HepG2 (cell line): ENCODE measurements around the gene CPAMD8. TPM values are rescaled to one million over a fixed set of nuclear protein-coding genes. Genes with fewer than 3 reads are reported as not detected.

Experiments
- ATAC-seq: fragments of 200-7000 bp; cut with Tn5 transposase; 3 replicates; pipeline ENCODE4 v1.9.1; 2020; ENCODE audit warnings: mild to moderate bottlenecking, moderate library complexity
- BruUV-seq: library from RNA; stranded (reverse); fragments of 400-500 nt; replicated peaks from 2 replicates; lab custom pipeline; 2021; lab: Mats Ljungman, UMichigan
- CTCF ChIA-PET: fragments of 300-600 bp; formaldehyde crosslinking; extraction: SDS; loops from one replicate; lab custom pipeline; 2021; ENCODE audit warnings: low total read pairs, inconsistent platforms, low intra/inter-chr PET ratio; lab: Yijun Ruan, JAX
- POLR2A ChIA-PET: fragments of 350-600 bp; sonication (Branson Sonifier 250); formaldehyde crosslinking; loops from one replicate; lab custom pipeline; 2020; ENCODE audit warnings: antibody characterized with exemption, inconsistent platforms; lab: Yijun Ruan, JAX
- DNase-seq: peaks from one replicate; pipeline ENCODE4 v3.0.0-alpha.2; 2015; ENCODE audit warnings: low spot score
- FAIRE-seq: peaks from 3 replicates; lab custom pipeline; 2011; peaks lifted over from hg19 to GRCh38; lab: Jason Lieb, UNC
- H2AFZ ChIP-seq: one replicate; pipeline ENCODE4 v1.6.1; 2011; ENCODE audit warnings: low read length, inconsistent platforms
- H3K27ac ChIP-seq: fragments of 300-600 bp; 3 replicates; pipeline ENCODE4 v1.8.0; 2011; ENCODE audit warnings: mixed run types, mild to moderate bottlenecking, mixed read lengths, low read length, inconsistent platforms; ENCODE audit not compliant: insufficient read depth; ENCODE audit errors: extremely low read length
- H3K27me3 ChIP-seq, 2 experiments: fragments of 200-600 bp in 1 of 2; 2 replicates in 1 of 2; 3 replicates in 1 of 2; pipeline versions ENCODE4 v1.6.0 to v1.8.0; 2011; ENCODE audit warnings: low read length in 2 of 2, mild to moderate bottlenecking in 2 of 2, moderate library complexity in 2 of 2, inconsistent platforms in 1 of 2; ENCODE audit not compliant: insufficient read depth in 2 of 2, control insufficient read depth in 1 of 2
- H3K36me3 ChIP-seq, 2 experiments: fragments of 200-600 bp in 1 of 2; replicated peaks in 1 of 2; 2 replicates in 1 of 2; 3 replicates in 1 of 2; pipeline versions ENCODE4 v1.5.1 to v1.8.0; 2011; ENCODE audit warnings: low read length in 2 of 2, inconsistent platforms in 1 of 2; ENCODE audit not compliant: insufficient read depth in 2 of 2, control insufficient read depth in 1 of 2
- H3K4me1 ChIP-seq: 2 replicates; pipeline ENCODE4 v1.5.1; 2012; ENCODE audit warnings: low read length, inconsistent platforms; ENCODE audit not compliant: insufficient read depth
- H3K4me2 ChIP-seq: 2 replicates; pipeline ENCODE4 v1.6.0; 2011; ENCODE audit warnings: low read depth, low read length, inconsistent platforms
- H3K4me3 ChIP-seq, 3 experiments: fragments of 200-600 bp in 1 of 3; sonication (generic), shearing (Covaris generic) in 1 of 3; replicated peaks in 1 of 3; 2 replicates each; pipeline ENCODE4 v1.5.1; 2011 to 2016; ENCODE audit warnings: low read length in 3 of 3, inconsistent platforms in 2 of 3, low read depth in 2 of 3, mild to moderate bottlenecking in 2 of 3, control low read depth in 1 of 3, mixed read lengths in 1 of 3; ENCODE audit not compliant: insufficient read depth in 1 of 3
- H3K79me2 ChIP-seq: one replicate; pipeline ENCODE4 v1.6.1; 2011; ENCODE audit warnings: low read length, inconsistent platforms; ENCODE audit not compliant: insufficient read depth
- H3K9ac ChIP-seq: 2 replicates; pipeline ENCODE4 v1.6.0; 2011; ENCODE audit warnings: mild to moderate bottlenecking, low read depth, low read length, inconsistent platforms; ENCODE audit not compliant: insufficient read depth
- H3K9me3 ChIP-seq: 2 replicates; pipeline ENCODE4 v1.5.1; 2012; ENCODE audit warnings: mild to moderate bottlenecking, low read length
- H4K20me1 ChIP-seq: 2 replicates; pipeline ENCODE4 v1.6.0; 2011; ENCODE audit warnings: inconsistent platforms, mild to moderate bottlenecking, low read length, moderate library complexity; ENCODE audit not compliant: insufficient read depth
- BRF2 ChIP-seq: sonication (generic); formaldehyde crosslinking; IDR thresholded peaks from 2 replicates; pipeline ENCODE4 v1.8.1; 2022; ENCODE audit warnings: mild to moderate bottlenecking, missing genetic modification reagents
- DR1 ChIP-seq: sonication (generic); formaldehyde crosslinking; IDR thresholded peaks from 2 replicates; pipeline ENCODE4 v1.8.0; 2021; ENCODE audit warnings: mild to moderate bottlenecking, missing genetic modification reagents, inconsistent platforms
- HOXA9 ChIP-seq: sonication (generic); formaldehyde crosslinking; IDR thresholded peaks from 2 replicates; pipeline ENCODE4 v1.8.1; 2022; ENCODE audit warnings: missing genetic modification reagents, mild to moderate bottlenecking, moderate library complexity, borderline replicate concordance
- TEAD3 ChIP-seq: optimal IDR thresholded peaks from 2 replicates; pipeline ENCODE3; 2016; ENCODE audit warnings: borderline replicate concordance
- TSC22D2 ChIP-seq: sonication (generic); formaldehyde crosslinking; IDR thresholded peaks from 2 replicates; pipeline ENCODE4 v1.5.1; 2020; ENCODE audit warnings: missing genetic modification reagents, mild to moderate bottlenecking, borderline replicate concordance
- ZBTB10 ChIP-seq: sonication (generic); formaldehyde crosslinking; IDR thresholded peaks from 2 replicates; pipeline ENCODE4 v1.4.0; 2020; ENCODE audit warnings: missing genetic modification reagents, borderline replicate concordance
- ZBTB20 ChIP-seq: sonication (generic); formaldehyde crosslinking; IDR thresholded peaks from 2 replicates; pipeline ENCODE4 v1.8.1; 2023; ENCODE audit warnings: missing genetic modification reagents, low read depth, mild to moderate bottlenecking, borderline replicate concordance
- ZNF10 ChIP-seq: sonication (generic); formaldehyde crosslinking; IDR thresholded peaks from 2 replicates; pipeline ENCODE4 v1.4.0; 2020; ENCODE audit warnings: mild to moderate bottlenecking, low read depth, missing genetic modification reagents, borderline replicate concordance
- ZNF160 ChIP-seq: sonication (generic); formaldehyde crosslinking; IDR thresholded peaks from 2 replicates; pipeline ENCODE4 v1.8.0; 2022; ENCODE audit warnings: mild to moderate bottlenecking, inconsistent platforms, missing genetic modification reagents
- ZNF18 ChIP-seq: sonication (generic); formaldehyde crosslinking; IDR thresholded peaks from 2 replicates; pipeline ENCODE4 v1.8.0; 2022; ENCODE audit warnings: mild to moderate bottlenecking, missing genetic modification reagents; ENCODE audit not compliant: insufficient replicate concordance
- ZNF749 ChIP-seq: sonication (generic); formaldehyde crosslinking; IDR thresholded peaks from 2 replicates; pipeline ENCODE4 v1.8.0; 2022; ENCODE audit warnings: mild to moderate bottlenecking, missing genetic modification reagents, moderate library complexity, borderline replicate concordance
- ZNF75D ChIP-seq: sonication (generic); formaldehyde crosslinking; IDR thresholded peaks from 2 replicates; pipeline ENCODE4 v1.8.1; 2023; ENCODE audit warnings: missing genetic modification reagents, mild to moderate bottlenecking, borderline replicate concordance
- ZNF883 ChIP-seq: sonication (generic); formaldehyde crosslinking; IDR thresholded peaks from 2 replicates; pipeline ENCODE4 v1.5.1; 2020; ENCODE audit warnings: mild to moderate bottlenecking, missing genetic modification reagents; ENCODE audit errors: not compliant biosample characterization
- WGBS: methylation state at CpG from one replicate; pipeline ENCODE4 v1.1.6; 2017; ENCODE audit warnings: low lambda C conversion rate; 5-methylcytosine and 5-hydroxymethylcytosine counted together
- in situ Hi-C: cut with HindIII; loops from 2 replicates; pipeline ENCODE4 v1.10.0; 2017; ENCODE audit warnings: low pct_unique_long_range_greater_than_20kb; ENCODE audit not compliant: extremely low pct_ligation_motif_present
- intact Hi-C: fragments of 100-400 bp; cut with micrococcal nuclease; formaldehyde crosslinking; loops from one replicate; pipeline ENCODE4 v1.10.0; 2022; ENCODE audit not compliant: unreplicated experiment
- polyA plus RNA-seq, 8 experiments: library from polyadenylated mRNA; depleted of rRNA in 3 of 8; stranded (reverse) in 7 of 8; unstranded in 1 of 8; fragments of >200 nt; fragmentation: Illumina TruSeq in 4 of 8; extraction: Trizol in 4 of 8; gene quantifications; 2 replicates each; pipeline versions ENCODE4 v1.2.1 to v1.2.3, GENCODE V29; 2011 to 2016; ENCODE audit warnings: low read depth in 4 of 8, missing spikeins in 1 of 8, mixed read lengths in 1 of 8; ENCODE audit not compliant: insufficient read depth in 1 of 8
- total RNA-seq, 5 experiments: library from RNA; depleted of rRNA; stranded (reverse); fragments of >200 nt; fragmentation: Illumina TruSeq; extraction: Trizol; gene quantifications; 2 replicates each; pipeline ENCODE4 v1.2.3, GENCODE V29; 2016; ENCODE audit warnings: low read depth in 1 of 5

Gene CPAMD8
- total and polyA plus RNA-seq, 2 of the 13 experiments (the other 11 are each of a cell fraction or from before 2014, with no cell fraction given): 0.29 to 0.34 TPM

GRCh38 chr19:16977306-16977705 lies 49.3 kb downstream of the CPAMD8 start:
- H3K36me3 ChIP-seq: no peaks in the 10 kb centered on the region
- no peak overlapping the region for H2AFZ ChIP-seq
- no peak for FAIRE-seq
- DNase-seq: no peak
- ATAC-seq: no peak
- H3K27ac ChIP-seq: no peak overlapping the region
- no peaks in the 10 kb centered on the region for H3K79me2 ChIP-seq
- H3K4me3 ChIP-seq: no peak overlapping the region
- ChIA-PET POLR2A (no interaction called here), CTCF (no interaction called here)
- H3K9me3 ChIP-seq: no peaks in the 10 kb centered on the region
- H3K4me2 ChIP-seq: no peak overlapping the region
- H3K27me3 ChIP-seq: peaks cover 0 to 1% of the 10 kb centered on the region in 2 experiments; a peak in 1 of 5 replicates
- intact Hi-C loops: no loop called here
- H4K20me1 ChIP-seq: no peaks in the 10 kb centered on the region
- in situ Hi-C loops: no loop called here
- no peak overlapping the region for H3K9ac ChIP-seq
- BruUV-seq: no TSS peak
- no peaks in the 10 kb centered on the region for H3K4me1 ChIP-seq
- no peak for TF ChIP-seq ZBTB20 (CRISPR knock-in tag)
- 28% methylated on average over 11 of the region's 15 CpGs for WGBS

- 30% methylated on average over 5 of the region's 5 CpGs for WGBS
- TF ChIP-seq TSC22D2: no peak
- TF ChIP-seq ZNF883: no peak
- TF ChIP-seq HOXA9 (CRISPR knock-in tag): no peak
- no peak for TF ChIP-seq ZNF75D (CRISPR knock-in tag)
- no peak for TF ChIP-seq DR1
- TF ChIP-seq ZNF749 (CRISPR knock-in tag): no peak
- no peak for TF ChIP-seq ZNF18
- TF ChIP-seq BRF2 (CRISPR knock-in tag): no peak
- no peak for TF ChIP-seq ZBTB10 (CRISPR knock-in tag)
- TF ChIP-seq ZNF160: no peak
- no peak for TF ChIP-seq TEAD3 (CRISPR knock-in tag)
- TF ChIP-seq ZNF10 (CRISPR knock-in tag): no peak
Measured at GRCh38 chr19:16976446-16976845, 50.2 kb downstream of the CPAMD8 start.

More at GRCh38 chr19:16976446-16976845, 50.2 kb downstream of the CPAMD8 start:
- ChIA-PET POLR2A (no interaction called here), CTCF (no interaction called here)
- H3K27ac ChIP-seq: no peak overlapping the region
- H3K4me1 ChIP-seq: no peaks in the 10 kb centered on the region
- no peak overlapping the region for H3K9ac ChIP-seq
- intact Hi-C loops (no loop called here), in situ Hi-C loops (no loop called here)
- H3K79me2 ChIP-seq: no peaks in the 10 kb centered on the region
- H3K9me3 ChIP-seq: no peaks in the 10 kb centered on the region
- H2AFZ ChIP-seq: no peak overlapping the region
- no peak for FAIRE-seq
- H3K4me3 ChIP-seq: no peak overlapping the region
- no peak for ATAC-seq
- no peak for DNase-seq
- no TSS peak for BruUV-seq
- H3K27me3 ChIP-seq: peaks cover 0 to 1% of the 10 kb centered on the region in 2 experiments; a peak in 1 of 5 replicates
- H4K20me1 ChIP-seq: no peaks in the 10 kb centered on the region
- no peak overlapping the region for H3K4me2 ChIP-seq
- no peaks in the 10 kb centered on the region for H3K36me3 ChIP-seq
